ENCODE results near the gene GNG14.
"Not testable (repeated sequence)": the region's sequence is repeated elsewhere in the genome, so short reads cannot be mapped to it uniquely, and the experiment has no call there.

GNG14 gene

GRCh38 chr19:12687496-12688196 lies at the start of gene GNG14:
GNG14 (plus strand) TSS chr19:12687998; CDS start chr19:12688049, 51 bp downstream.
- no peak for DNase-seq

- DNase-seq: no peak
Observed at GRCh38 chr19:12638611-12639182, 49.1 kb upstream of the GNG14 start.

GRCh38 chr19:12639901-12640613 lies 47.7 kb upstream of the GNG14 start:
- DNase-seq: peak; percentile 88

- no peak for DNase-seq
Observed at GRCh38 chr19:12641456-12641855, 46.3 kb upstream of the GNG14 start.

GRCh38 chr19:12642506-12642905 lies 45.3 kb upstream of the GNG14 start:
- DNase-seq: no peak

- not testable (repeated sequence) for DNase-seq
Observed at GRCh38 chr19:12643716-12644115, 44.1 kb upstream of the GNG14 start.

GRCh38 chr19:12646551-12646950 lies 41.2 kb upstream of the GNG14 start:
- no peak for DNase-seq

- no peak for DNase-seq
Observed at GRCh38 chr19:12647047-12647446, 40.8 kb upstream of the GNG14 start.

- no peak for DNase-seq
Observed at GRCh38 chr19:12647490-12648071, 40.2 kb upstream of the GNG14 start.

GRCh38 chr19:12648088-12648487 lies 39.7 kb upstream of the GNG14 start:
- no peak for DNase-seq

GRCh38 chr19:12649941-12650340 lies 37.9 kb upstream of the GNG14 start:
- no peak for DNase-seq

GRCh38 chr19:12652219-12652618 lies 35.6 kb upstream of the GNG14 start:
- no peak for DNase-seq

- no peak for DNase-seq
Observed at GRCh38 chr19:12655546-12655945, 32.3 kb upstream of the GNG14 start.

GRCh38 chr19:12656899-12657571 lies 30.8 kb upstream of the GNG14 start:
- no peak for DNase-seq

- DNase-seq: no peak
Observed at GRCh38 chr19:12657966-12658365, 29.8 kb upstream of the GNG14 start.

GRCh38 chr19:12660980-12661379 lies 26.8 kb upstream of the GNG14 start:
- DNase-seq: no peak

- no peak for DNase-seq
Observed at GRCh38 chr19:12664406-12665280, 23.2 kb upstream of the GNG14 start.

GRCh38 chr19:12665281-12665573 lies 22.6 kb upstream of the GNG14 start:
- DNase-seq: peak; percentile 51

- peak; percentile 19 for DNase-seq
Observed at GRCh38 chr19:12665671-12666264, 22.0 kb upstream of the GNG14 start.

- DNase-seq: peak; percentile 84
Observed at GRCh38 chr19:12666265-12667048, 21.3 kb upstream of the GNG14 start, which contains the start of the genes MAN2B1 and WDR83. MAN2B1 (minus strand) TSS chr19:12666742; CDS start chr19:12666701, 41 bp downstream. WDR83 (plus strand) TSS chr19:12666807; CDS start chr19:12669791, 2,984 bp downstream.
